PC-3 (cell line): Measurements from ENCODE around the gene NAV1. TPM values are rescaled to one million over a fixed set of nuclear protein-coding genes. Genes with fewer than 3 reads are reported as not detected.

Experiments
- ATAC-seq: fragments of 200-7000 bp; cut with Tn5 transposase; 2 replicates; pipeline ENCODE4 v1.9.1; 2020; ENCODE audit warnings: mild to moderate bottlenecking, moderate library complexity
- BruUV-seq: library from RNA; stranded (reverse); fragments of 400-500 nt; replicated peaks from 2 replicates; lab custom pipeline; 2021; lab: Mats Ljungman, UMichigan
- CTCF ChIA-PET: fragments of 300-600 bp; sonication (Branson Sonifier 250); formaldehyde crosslinking; loops from one replicate; lab custom pipeline; 2022; ENCODE audit warnings: antibody characterized with exemption; lab: Charles Lee
- POLR2A ChIA-PET: fragments of 300-600 bp; sonication (Branson Sonifier 250); formaldehyde crosslinking; loops from one replicate; lab custom pipeline; 2022; ENCODE audit warnings: antibody characterized with exemption; ENCODE audit not compliant: unreplicated experiment; lab: Charles Lee
- DNase-seq: peaks from one replicate; pipeline ENCODE4 v3.0.0-alpha.2; 2015
- H2AFZ ChIP-seq: fragments of 300-600 bp; sonication (generic); 2 replicates; pipeline ENCODE4 v1.6.0; 2016; ENCODE audit warnings: antibody characterized with exemption, low read length
- H3F3A ChIP-seq: fragments of 300-600 bp; sonication (generic); one replicate; pipeline ENCODE4 v1.6.0; 2017; ENCODE audit warnings: antibody characterized with exemption, low read length, control low read depth, mild to moderate bottlenecking; ENCODE audit not compliant: unreplicated experiment
- H3K27ac ChIP-seq: fragments of 300-600 bp; sonication (generic); 2 replicates; pipeline ENCODE4 v1.5.1; 2016; ENCODE audit warnings: mild to moderate bottlenecking, low read length
- H3K27me3 ChIP-seq: fragments of 300-600 bp; sonication (generic); 2 replicates; pipeline ENCODE4 v1.6.1; 2016; ENCODE audit warnings: low read length, mixed read lengths
- H3K36me3 ChIP-seq: fragments of 300-600 bp; sonication (generic); 2 replicates; pipeline ENCODE4 v1.6.1; 2016; ENCODE audit warnings: low read depth, mixed run types, low read length, mixed read lengths
- H3K4me1 ChIP-seq: fragments of 300-600 bp; sonication (generic); 2 replicates; pipeline ENCODE4 v1.5.1; 2016; ENCODE audit warnings: low read length; ENCODE audit not compliant: insufficient read depth
- H3K4me2 ChIP-seq: fragments of 300-600 bp; sonication (generic); 2 replicates; pipeline ENCODE4 v1.6.0; 2016; ENCODE audit warnings: low read length
- H3K4me3 ChIP-seq: fragments of 300-600 bp; sonication (generic); 2 replicates; pipeline ENCODE4 v1.5.1; 2016; ENCODE audit warnings: mild to moderate bottlenecking, low read length, mixed read lengths
- H3K79me2 ChIP-seq: fragments of 300-600 bp; sonication (generic); 2 replicates; pipeline ENCODE4 v1.6.1; 2017; ENCODE audit warnings: low read length, mixed read lengths
- H3K9ac ChIP-seq: fragments of 300-600 bp; sonication (generic); 2 replicates; pipeline ENCODE4 v1.6.0; 2016; ENCODE audit warnings: mild to moderate bottlenecking, low read length
- H3K9me2 ChIP-seq: fragments of 300-600 bp; sonication (generic); replicated peaks from 2 replicates; pipeline ENCODE4 v1.6.1; 2016; ENCODE audit warnings: mixed run types, low read length, mixed read lengths
- H3K9me3 ChIP-seq: fragments of 300-600 bp; sonication (generic); 2 replicates; pipeline ENCODE4 v1.6.1; 2016; ENCODE audit warnings: low read length, mixed read lengths
- H4K20me1 ChIP-seq: fragments of 300-600 bp; sonication (generic); 2 replicates; pipeline ENCODE4 v1.6.1; 2016; ENCODE audit warnings: low read length, mixed read lengths
- EZH2 ChIP-seq: fragments of 300-600 bp; sonication (generic); IDR thresholded peaks from one replicate; pipeline ENCODE4 v1.6.1; 2017; ENCODE audit warnings: antibody characterized with exemption, mild to moderate bottlenecking, low read length; ENCODE audit not compliant: unreplicated experiment
- EZH2phosphoT487 ChIP-seq: fragments of 300-600 bp; sonication (generic); IDR thresholded peaks from 2 replicates; pipeline ENCODE4 v1.6.1; 2018; ENCODE audit warnings: mild to moderate bottlenecking, antibody characterized with exemption, low read length, borderline replicate concordance
- intact Hi-C: fragments of 100-400 bp; cut with micrococcal nuclease; formaldehyde crosslinking; loops from 2 replicates; pipeline ENCODE4 v1.9.0; 2023
- total RNA-seq: library from RNA; depleted of rRNA; stranded (reverse); fragments of >200 nt; gene quantifications from 2 replicates; pipeline ENCODE4 v1.2.3, GENCODE V29; 2014
- TF ChIP-seq, protein P1 (sequence below): fragments of 300-600 bp; sonication (generic); conservative IDR thresholded peaks from 2 replicates; pipeline ENCODE4 v1.5.1; 2017; ENCODE audit warnings: antibody characterized with exemption, low read depth, mild to moderate bottlenecking, low read length

NAV1 gene
- total RNA-seq, 1 experiment from 2014 or later, result 2.6 TPM

DNA sequence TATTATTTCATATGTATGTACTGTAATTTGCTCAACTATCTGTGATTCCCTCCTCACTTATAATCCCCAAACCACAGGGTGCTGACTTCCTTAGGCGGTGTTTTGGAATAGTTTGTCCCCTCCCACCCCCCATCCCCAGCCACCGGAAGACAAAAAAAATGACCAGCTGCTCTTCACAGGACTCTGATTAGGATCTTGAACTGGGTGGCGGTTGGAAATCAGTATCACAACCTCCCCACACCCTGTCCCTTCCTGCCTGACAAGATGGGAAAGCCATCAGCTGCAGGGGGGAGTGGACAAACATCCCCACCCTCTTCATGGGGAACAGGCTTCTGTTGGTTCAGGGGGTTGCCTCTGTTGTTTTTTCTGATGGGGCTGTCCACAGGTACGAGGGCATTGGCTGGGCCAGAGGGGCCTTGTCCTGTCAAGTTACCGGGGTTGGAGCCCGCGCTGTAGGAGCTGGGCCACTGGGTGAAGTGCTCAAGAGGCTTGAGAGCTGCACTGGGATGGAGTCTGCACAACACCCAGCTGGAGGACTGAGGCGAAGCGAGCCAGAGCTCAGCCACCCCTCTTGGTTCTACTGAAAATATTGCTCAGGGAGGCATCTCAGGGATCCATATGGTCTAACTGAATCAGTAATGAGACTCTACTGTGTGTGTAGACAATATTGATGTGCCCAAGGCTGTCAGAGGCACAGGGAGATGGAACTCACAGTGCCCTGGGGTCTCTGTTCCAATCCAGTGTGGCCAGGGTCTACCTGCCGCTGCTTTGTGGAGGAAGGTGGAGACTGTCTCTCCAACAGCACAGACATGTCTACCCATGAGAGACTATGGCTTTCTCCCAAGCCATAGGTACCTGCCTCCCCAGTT, 28.2 kb downstream of the NAV1 start:
- Histone ChIP-seq H3K9me3 (no peaks in the 10 kb centered on the region), H3K36me3 (no peaks in the 10 kb centered on the region), H2AFZ (no peak overlapping the region), H3K79me2 (no peaks in the 10 kb centered on the region), H3K4me1 (no peaks in the 10 kb centered on the region), H3K27ac (no peak overlapping the region), H4K20me1 (no peaks in the 10 kb centered on the region), H3K9me2 (no peaks in the 10 kb centered on the region), H3K9ac (no peak overlapping the region), H3K4me3 (no peak overlapping the region), H3F3A (no peaks in the 10 kb centered on the region), H3K4me2 (no peak overlapping the region), H3K27me3 (no peaks in the 10 kb centered on the region)
- no TSS peak for BruUV-seq
- TF ChIP-seq, protein P1, sequence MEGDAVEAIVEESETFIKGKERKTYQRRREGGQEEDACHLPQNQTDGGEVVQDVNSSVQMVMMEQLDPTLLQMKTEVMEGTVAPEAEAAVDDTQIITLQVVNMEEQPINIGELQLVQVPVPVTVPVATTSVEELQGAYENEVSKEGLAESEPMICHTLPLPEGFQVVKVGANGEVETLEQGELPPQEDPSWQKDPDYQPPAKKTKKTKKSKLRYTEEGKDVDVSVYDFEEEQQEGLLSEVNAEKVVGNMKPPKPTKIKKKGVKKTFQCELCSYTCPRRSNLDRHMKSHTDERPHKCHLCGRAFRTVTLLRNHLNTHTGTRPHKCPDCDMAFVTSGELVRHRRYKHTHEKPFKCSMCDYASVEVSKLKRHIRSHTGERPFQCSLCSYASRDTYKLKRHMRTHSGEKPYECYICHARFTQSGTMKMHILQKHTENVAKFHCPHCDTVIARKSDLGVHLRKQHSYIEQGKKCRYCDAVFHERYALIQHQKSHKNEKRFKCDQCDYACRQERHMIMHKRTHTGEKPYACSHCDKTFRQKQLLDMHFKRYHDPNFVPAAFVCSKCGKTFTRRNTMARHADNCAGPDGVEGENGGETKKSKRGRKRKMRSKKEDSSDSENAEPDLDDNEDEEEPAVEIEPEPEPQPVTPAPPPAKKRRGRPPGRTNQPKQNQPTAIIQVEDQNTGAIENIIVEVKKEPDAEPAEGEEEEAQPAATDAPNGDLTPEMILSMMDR, result no peak
- TF ChIP-seq EZH2phosphoT487 (no peak), EZH2 (no peak)
- CTCF ChIA-PET, result no interaction called here
- no peak for ATAC-seq
- intact Hi-C loops, result no loop called here
- DNase-seq, result no peak
- POLR2A ChIA-PET, result no interaction called here

- Histone ChIP-seq H3K27me3 (no peaks in the 10 kb centered on the region), H3K36me3 (no peaks in the 10 kb centered on the region), H3K79me2 (no peaks in the 10 kb centered on the region), H2AFZ (no peak overlapping the region), H3K4me2 (no peak overlapping the region), H3K9me2 (no peaks in the 10 kb centered on the region), H3K4me1 (no peaks in the 10 kb centered on the region), H3F3A (no peaks in the 10 kb centered on the region), H3K4me3 (no peak overlapping the region), H4K20me1 (no peaks in the 10 kb centered on the region), H3K27ac (no peak overlapping the region), H3K9me3 (no peaks in the 10 kb centered on the region), H3K9ac (no peak overlapping the region)
- no peak for DNase-seq
- ChIA-PET CTCF (no interaction called here), POLR2A (no interaction called here)
- intact Hi-C loops, result no loop called here
- no peak for ATAC-seq
- no TSS peak for BruUV-seq
- TF ChIP-seq, protein P1, result no peak
- TF ChIP-seq EZH2 (no peak), EZH2phosphoT487 (no peak)
Observed at GRCh38 chr1:201568265-201568664, 29.3 kb downstream of the NAV1 start.

DNA sequence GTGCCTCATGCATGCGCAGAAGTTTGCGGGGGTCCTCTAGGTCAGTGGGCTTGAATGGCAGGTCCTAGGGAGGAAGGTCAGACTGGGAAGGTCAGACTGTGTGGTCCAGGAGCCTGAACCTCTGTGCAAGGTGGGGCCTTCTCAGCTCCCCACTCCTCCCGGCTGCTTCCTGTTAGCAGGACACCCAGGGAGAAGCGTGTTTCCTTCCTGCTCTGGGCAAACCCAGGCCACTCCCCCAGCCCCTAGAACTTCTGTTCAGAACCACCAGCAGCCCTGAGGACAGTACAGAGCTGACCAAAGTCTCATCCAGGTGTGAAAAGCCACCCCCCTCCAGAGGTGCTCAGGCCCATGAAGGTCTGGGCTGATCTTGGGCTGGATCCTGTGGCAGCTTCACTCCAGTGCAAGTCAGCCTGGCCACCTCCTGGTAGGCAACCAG, 29.9 kb downstream of the NAV1 start:
- H3K79me2 ChIP-seq, result no peaks in the 10 kb centered on the region
- H3K4me1 ChIP-seq, result no peaks in the 10 kb centered on the region
- ChIA-PET CTCF (no interaction called here), POLR2A (no interaction called here)
- no peak overlapping the region for H2AFZ ChIP-seq
- TF ChIP-seq EZH2 (no peak), EZH2phosphoT487 (no peak)
- TF ChIP-seq, protein P1, result no peak
- H3K9ac ChIP-seq, result no peak overlapping the region
- H3K27me3 ChIP-seq, result no peaks in the 10 kb centered on the region
- H3K9me2 ChIP-seq, result no peaks in the 10 kb centered on the region
- no peak overlapping the region for H3K27ac ChIP-seq
- no TSS peak for BruUV-seq
- ATAC-seq, result no peak
- DNase-seq, result no peak
- H3F3A ChIP-seq, result no peaks in the 10 kb centered on the region
- no peak overlapping the region for H3K4me3 ChIP-seq
- no peaks in the 10 kb centered on the region for H4K20me1 ChIP-seq
- H3K9me3 ChIP-seq, result no peaks in the 10 kb centered on the region
- no peaks in the 10 kb centered on the region for H3K36me3 ChIP-seq
- intact Hi-C loops, result no loop called here
- H3K4me2 ChIP-seq, result no peak overlapping the region
